K562 (cell line): ENCODE data around the gene RPL15. TPM values are rescaled to one million over a fixed set of nuclear protein-coding genes. Genes with fewer than 3 reads are reported as not detected.
A peak's percentile ranks its signal among the peaks of the same experiment; 100 is the strongest.

Experiments
- ATAC-seq: fragments of 200-7000 bp; cut with Tn5 transposase; 3 replicates; pipeline ENCODE4 v1.9.1; 2020; ENCODE audit warnings: moderate library complexity
- BruUV-seq: library from RNA; stranded (reverse); fragments of 400-500 nt; replicated peaks from 2 replicates; lab custom pipeline; 2021; lab: Mats Ljungman, UMichigan
- CTCF ChIA-PET: fragments of 300-600 bp; formaldehyde crosslinking; extraction: SDS; loops from one replicate; lab custom pipeline; 2021; ENCODE audit warnings: low intra/inter-chr PET ratio; lab: Yijun Ruan, JAX
- POLR2A ChIA-PET: fragments of 300-600, 350-650 bp; sonication (Branson Sonifier 250); formaldehyde crosslinking; extraction: SDS; loops from one replicate; lab custom pipeline; 2021; ENCODE audit warnings: antibody characterized with exemption, inconsistent platforms; lab: Yijun Ruan, JAX
- DNase-seq, 4 experiments: peaks; one replicate each; pipeline versions ENCODE4 v3.0.0 to v3.0.0-alpha.2; 2011 to 2018; ENCODE audit warnings: low spot score in 3 of 4, mixed read lengths in 3 of 4; ENCODE audit errors: extremely low read depth in 1 of 4
- FAIRE-seq: peaks from 2 replicates; lab custom pipeline; 2011; peaks lifted over from hg19 to GRCh38; lab: Jason Lieb, UNC
- H2AFZ ChIP-seq: 2 replicates; pipeline ENCODE4 v1.6.0; 2011; ENCODE audit warnings: low read depth, low read length, control low read depth, inconsistent platforms
- H3K27ac ChIP-seq: fragments of 200-600 bp; 3 replicates; pipeline ENCODE4 v1.8.0; 2011; ENCODE audit warnings: low read depth, mild to moderate bottlenecking, control low read depth, inconsistent platforms, low read length, moderate library complexity, mixed read lengths; ENCODE audit errors: extremely low read depth
- H3K27me3 ChIP-seq, 2 experiments: fragments of 300-600 bp in 1 of 2; 2 replicates in 1 of 2; 3 replicates in 1 of 2; pipeline versions ENCODE4 v1.6.0 to v1.8.0; 2011; ENCODE audit warnings: inconsistent platforms in 2 of 2, low read length in 2 of 2, mild to moderate bottlenecking in 1 of 2, mixed read lengths in 1 of 2, moderate library complexity in 1 of 2; ENCODE audit not compliant: control insufficient read depth in 2 of 2, insufficient read depth in 2 of 2
- H3K36me3 ChIP-seq: fragments of 300-600 bp; 3 replicates; pipeline ENCODE4 v1.8.0; 2011; ENCODE audit warnings: mild to moderate bottlenecking, low read length, inconsistent platforms; ENCODE audit not compliant: control insufficient read depth, insufficient read depth
- H3K4me1 ChIP-seq, 2 experiments: fragments of 200-600 bp in 1 of 2; replicated peaks in 1 of 2; 2 replicates in 1 of 2; 3 replicates in 1 of 2; pipeline versions ENCODE4 v1.5.1 to v1.8.0; 2011; ENCODE audit warnings: inconsistent platforms in 2 of 2, low read length in 2 of 2, mild to moderate bottlenecking in 1 of 2, mixed read lengths in 1 of 2, moderate library complexity in 1 of 2; ENCODE audit not compliant: control insufficient read depth in 2 of 2, insufficient read depth in 2 of 2
- H3K4me2 ChIP-seq: 2 replicates; pipeline ENCODE4 v1.6.1; 2011; ENCODE audit warnings: low read length, control low read depth, inconsistent platforms, mixed read lengths; ENCODE audit not compliant: insufficient read depth
- H3K4me3 ChIP-seq: fragments of 200-600 bp; sonication (generic), shearing (Covaris generic); 2 replicates; pipeline ENCODE4 v1.5.1; 2016; ENCODE audit warnings: control low read depth, inconsistent platforms
- H3K79me2 ChIP-seq: fragments of 200-600 bp; 3 replicates; pipeline ENCODE4 v1.8.0; 2011; ENCODE audit warnings: low read length, inconsistent platforms; ENCODE audit not compliant: control insufficient read depth, insufficient read depth
- H3K9ac ChIP-seq, 2 experiments: 2 replicates each; pipeline versions ENCODE4 v1.6.0 to v1.6.1; 2011; ENCODE audit warnings: low read depth in 2 of 2, low read length in 2 of 2, control low read depth in 1 of 2, inconsistent platforms in 1 of 2, mild to moderate bottlenecking in 1 of 2, mixed read lengths in 1 of 2; ENCODE audit not compliant: insufficient read depth in 1 of 2
- H3K9me1 ChIP-seq: one replicate; pipeline ENCODE4 v1.6.0; 2011; ENCODE audit warnings: inconsistent platforms, mild to moderate bottlenecking, low read length, moderate library complexity; ENCODE audit not compliant: control insufficient read depth, insufficient read depth
- H3K9me3 ChIP-seq: replicated peaks from 2 replicates; pipeline ENCODE4 v1.5.1; 2011; ENCODE audit warnings: low read depth, low read length, inconsistent platforms; ENCODE audit not compliant: control insufficient read depth, insufficient read depth
- H4K20me1 ChIP-seq: replicated peaks from 2 replicates; pipeline ENCODE4 v1.6.1; 2011; ENCODE audit warnings: low read length, inconsistent platforms, mixed read lengths; ENCODE audit not compliant: control insufficient read depth, insufficient read depth
- CREB1 ChIP-seq, 2 experiments: sonication (generic) in 1 of 2; formaldehyde crosslinking in 1 of 2; IDR thresholded peaks; 2 replicates each; pipeline versions ENCODE4 v1.6.1 to v1.8.0; 2012 to 2022; ENCODE audit warnings: inconsistent platforms in 1 of 2, mild to moderate bottlenecking in 1 of 2, missing genetic modification reagents in 1 of 2, moderate library complexity in 1 of 2
- FOXP4 ChIP-seq: sonication (generic); formaldehyde crosslinking; IDR thresholded peaks from 2 replicates; pipeline ENCODE4 v1.8.0; 2022; ENCODE audit warnings: mild to moderate bottlenecking, missing genetic modification reagents, borderline replicate concordance
- KDM2B ChIP-seq: fragments of 250-450 bp; sonication (Bioruptor Pico); IDR thresholded peaks from 2 replicates; pipeline ENCODE4 v1.8.0; 2021; ENCODE audit warnings: mild to moderate bottlenecking, moderate library complexity
- NFE2 ChIP-seq: IDR thresholded peaks from 2 replicates; pipeline ENCODE4 v1.6.1; 2014; ENCODE audit warnings: antibody characterized with exemption, low read depth
- PTRF ChIP-seq: fragments of 450-650 bp; IDR thresholded peaks from 2 replicates; pipeline ENCODE4 v1.6.1; 2016; ENCODE audit warnings: mild to moderate bottlenecking, missing genetic modification characterization, missing compliant biosample characterization
- RAD21 ChIP-seq, 2 experiments: fragments of 250-450 bp in 1 of 2; fragments of 450-650 bp in 1 of 2; sonication (Bioruptor Pico) in 1 of 2; formaldehyde crosslinking in 1 of 2; IDR thresholded peaks in 1 of 2; conservative IDR thresholded peaks in 1 of 2; 2 replicates each; pipeline versions ENCODE4 v1.4.0 to v1.8.0; 2020 to 2022; ENCODE audit warnings: mild to moderate bottlenecking in 2 of 2, moderate library complexity in 1 of 2
- TCF15 ChIP-seq: fragments of 250-450 bp; sonication (Bioruptor Pico); IDR thresholded peaks from 2 replicates; pipeline ENCODE4 v1.8.0; 2022; ENCODE audit warnings: moderate library complexity, mild to moderate bottlenecking, inconsistent platforms
- ZNF140 ChIP-seq: fragments of 250-450 bp; sonication (Bioruptor Pico); IDR thresholded peaks from 2 replicates; pipeline ENCODE4 v1.8.0; 2021; ENCODE audit warnings: moderate library complexity, mild to moderate bottlenecking, inconsistent platforms
- ZNF174 ChIP-seq: fragments of 250-450 bp; sonication (Bioruptor Pico); IDR thresholded peaks from 2 replicates; pipeline ENCODE4 v1.4.0; 2020; ENCODE audit warnings: mild to moderate bottlenecking
- ZNF507 ChIP-seq: conservative IDR thresholded peaks from 2 replicates; pipeline ENCODE4 v1.6.1; 2017; ENCODE audit warnings: missing genetic modification characterization, missing compliant biosample characterization
- WGBS: fragments of 100-300 bp; shearing (Covaris generic); methylation state at CpG from one replicate; pipeline ENCODE4 v1.1.6; 2016; ENCODE audit warnings: low coverage, mixed read lengths; ENCODE audit not compliant: insufficient coverage; ENCODE audit errors: missing lambda C conversion rate; 5-methylcytosine and 5-hydroxymethylcytosine counted together
- in situ Hi-C: fragments of 300-500 bp; cut with MboI; formaldehyde crosslinking; loops from 4 replicates; pipeline ENCODE4 v1.15.0; 2018; ENCODE audit warnings: inconsistent platforms, mixed read lengths
- intact Hi-C: fragments of 100-400 bp; cut with micrococcal nuclease; formaldehyde crosslinking; loops from 2 replicates; pipeline ENCODE4 v1.14.2; 2022
- polyA plus RNA-seq, 8 experiments: library from polyadenylated mRNA; depleted of rRNA in 4 of 8; stranded (reverse) in 5 of 8; unstranded in 3 of 8; fragments of >200 nt; fragmentation: Nextera tagmentation in 2 of 8; fragmentation: Illumina TruSeq in 1 of 8; extraction: Ambion mirVana in 2 of 8; extraction: Trizol in 1 of 8; gene quantifications; 2 replicates each; pipeline versions ENCODE4 v1.2.1 to v1.2.3, GENCODE V29; 2011 to 2014; ENCODE audit warnings: inconsistent platforms in 1 of 8, missing spikeins in 1 of 8
- total RNA-seq, 7 experiments: library from RNA; depleted of rRNA in 6 of 7; stranded (reverse); fragments of >200 nt in 6 of 7; fragmentation: Illumina TruSeq in 2 of 7; extraction: Trizol in 2 of 7; gene quantifications; 2 replicates each; pipeline versions ENCODE4 v1.2.1 to v1.2.3, GENCODE V29; 2011 to 2021; ENCODE audit warnings: low replicate concordance in 1 of 7
- TF ChIP-seq, protein P1 (sequence below): fragments of 450-650 bp; IDR thresholded peaks from 2 replicates; pipeline ENCODE4 v1.7.0; 2016; ENCODE audit warnings: borderline replicate concordance
- TF ChIP-seq, protein P2 (sequence below): fragments of 200-800 bp; sonication (Bioruptor generic); IDR thresholded peaks from 2 replicates; pipeline ENCODE4 v1.6.1; 2017; ENCODE audit warnings: missing genetic modification characterization, missing compliant biosample characterization

RPL15 gene
- total and polyA plus RNA-seq, 9 of the 15 experiments (the other 6 are each of a cell fraction or from before 2014, with no cell fraction given) = 2,393 to 8,850 (median 3,928) TPM

GRCh38 chr3:23915537-23916108 lies 1.3 kb upstream of the RPL15 start (continued):
- no peak for TF ChIP-seq NFE2
- TF ChIP-seq, protein P1, sequence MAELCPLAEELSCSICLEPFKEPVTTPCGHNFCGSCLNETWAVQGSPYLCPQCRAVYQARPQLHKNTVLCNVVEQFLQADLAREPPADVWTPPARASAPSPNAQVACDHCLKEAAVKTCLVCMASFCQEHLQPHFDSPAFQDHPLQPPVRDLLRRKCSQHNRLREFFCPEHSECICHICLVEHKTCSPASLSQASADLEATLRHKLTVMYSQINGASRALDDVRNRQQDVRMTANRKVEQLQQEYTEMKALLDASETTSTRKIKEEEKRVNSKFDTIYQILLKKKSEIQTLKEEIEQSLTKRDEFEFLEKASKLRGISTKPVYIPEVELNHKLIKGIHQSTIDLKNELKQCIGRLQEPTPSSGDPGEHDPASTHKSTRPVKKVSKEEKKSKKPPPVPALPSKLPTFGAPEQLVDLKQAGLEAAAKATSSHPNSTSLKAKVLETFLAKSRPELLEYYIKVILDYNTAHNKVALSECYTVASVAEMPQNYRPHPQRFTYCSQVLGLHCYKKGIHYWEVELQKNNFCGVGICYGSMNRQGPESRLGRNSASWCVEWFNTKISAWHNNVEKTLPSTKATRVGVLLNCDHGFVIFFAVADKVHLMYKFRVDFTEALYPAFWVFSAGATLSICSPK = peak; percentile 90; the same call in 1 of the 2 replicates
- TF ChIP-seq, all 486 proteins: peak for 62

- FAIRE-seq (no peak), DNase-seq (peak in 2 of 4 experiments; percentile 52 to 71), ATAC-seq (peak; percentile 77)
- no peaks in the 10 kb centered on the region for H3K27me3 ChIP-seq
- H3K4me1 ChIP-seq = peaks cover 6 to 19% of the 10 kb centered on the region in 2 experiments
- intact Hi-C loops (loop anchor here (2.0 to 10.0 kb wide), 2 partner anchors 108 to 578 kb away; partner anchors contain the start of gene THRB), in situ Hi-C loops (no loop called here)
- peaks cover 60% of the 10 kb centered on the region for H3K79me2 ChIP-seq
- peak overlapping the region; percentile 91 for H3K27ac ChIP-seq
- H3K9ac ChIP-seq = peak overlapping the region; percentile 97 to 99
- peak overlapping the region; percentile 73 for H3K4me3 ChIP-seq
- H4K20me1 ChIP-seq = peaks cover 22% of the 10 kb centered on the region
- CTCF ChIA-PET = no interaction called here
- WGBS = 1% methylated on average over 45 of the region's 48 CpGs
- peaks cover 41% of the 10 kb centered on the region for H3K36me3 ChIP-seq
- POLR2A ChIA-PET = interaction anchor here (0.5 to 7.1 kb wide), 48 partner anchors 10 to 1676 kb away, joined by 3 to 165 read pairs (median 4); no protein-coding TSS in a partner anchor
- peak overlapping the region; percentile 96 for H2AFZ ChIP-seq
- H3K9me1 ChIP-seq = no peaks in the 10 kb centered on the region
- H3K4me2 ChIP-seq = peak overlapping the region; percentile 91
- BruUV-seq = TSS peak; percentile 58
- H3K9me3 ChIP-seq = no peaks in the 10 kb centered on the region
- TF ChIP-seq FOXP4 (CRISPR knock-in tag) = no peak; the same call in 1 of the 2 replicates
- no peak for TF ChIP-seq ZNF507 (tag)
- TF ChIP-seq, protein P2, sequence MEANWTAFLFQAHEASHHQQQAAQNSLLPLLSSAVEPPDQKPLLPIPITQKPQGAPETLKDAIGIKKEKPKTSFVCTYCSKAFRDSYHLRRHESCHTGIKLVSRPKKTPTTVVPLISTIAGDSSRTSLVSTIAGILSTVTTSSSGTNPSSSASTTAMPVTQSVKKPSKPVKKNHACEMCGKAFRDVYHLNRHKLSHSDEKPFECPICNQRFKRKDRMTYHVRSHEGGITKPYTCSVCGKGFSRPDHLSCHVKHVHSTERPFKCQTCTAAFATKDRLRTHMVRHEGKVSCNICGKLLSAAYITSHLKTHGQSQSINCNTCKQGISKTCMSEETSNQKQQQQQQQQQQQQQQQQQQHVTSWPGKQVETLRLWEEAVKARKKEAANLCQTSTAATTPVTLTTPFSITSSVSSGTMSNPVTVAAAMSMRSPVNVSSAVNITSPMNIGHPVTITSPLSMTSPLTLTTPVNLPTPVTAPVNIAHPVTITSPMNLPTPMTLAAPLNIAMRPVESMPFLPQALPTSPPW = no peak
- no peak for TF ChIP-seq TCF15 (CRISPR knock-in tag)
- TF ChIP-seq PTRF (tag) = no peak
- no peak for TF ChIP-seq ZNF174 (CRISPR knock-in tag)
- no peak for TF ChIP-seq CREB1 (IDR thresholded peaks at IDR 0.05)
- TF ChIP-seq CREB1 (CRISPR knock-in tag; IDR thresholded peaks at IDR 0.05) = no peak
- peak in 1 of 2 experiments; percentile 5; a peak in 1 of 4 replicates for TF ChIP-seq RAD21 (CRISPR knock-in tag; conservative IDR thresholded peaks at IDR 0.05 in 1 of 2, IDR thresholded peaks at IDR 0.05 in 1 of 2)
- TF ChIP-seq ZNF140 (CRISPR knock-in tag) = no peak
- peak; percentile 72; the same call in 1 of the 2 replicates for TF ChIP-seq KDM2B (CRISPR knock-in tag)
These were observed 613 bp upstream of the RPL15 start for GRCh38 chr3:23916152-23916885.
